Stimulated activated CD4-positive, alpha-beta T cell treated with anti-CD3 and anti-CD28 coated beads, Interleukin-4, amount 100 ng/mL, for 48 hours (primary cell): ENCODE measurements around the gene GRIK4.

Experiments
- DNase-seq, 2 donors: peaks; one replicate each; pipeline ENCODE4 v3.0.0-alpha.2; 2020; ENCODE audit warnings: low read depth in 2 of 2

Gene GRIK4

DNA sequence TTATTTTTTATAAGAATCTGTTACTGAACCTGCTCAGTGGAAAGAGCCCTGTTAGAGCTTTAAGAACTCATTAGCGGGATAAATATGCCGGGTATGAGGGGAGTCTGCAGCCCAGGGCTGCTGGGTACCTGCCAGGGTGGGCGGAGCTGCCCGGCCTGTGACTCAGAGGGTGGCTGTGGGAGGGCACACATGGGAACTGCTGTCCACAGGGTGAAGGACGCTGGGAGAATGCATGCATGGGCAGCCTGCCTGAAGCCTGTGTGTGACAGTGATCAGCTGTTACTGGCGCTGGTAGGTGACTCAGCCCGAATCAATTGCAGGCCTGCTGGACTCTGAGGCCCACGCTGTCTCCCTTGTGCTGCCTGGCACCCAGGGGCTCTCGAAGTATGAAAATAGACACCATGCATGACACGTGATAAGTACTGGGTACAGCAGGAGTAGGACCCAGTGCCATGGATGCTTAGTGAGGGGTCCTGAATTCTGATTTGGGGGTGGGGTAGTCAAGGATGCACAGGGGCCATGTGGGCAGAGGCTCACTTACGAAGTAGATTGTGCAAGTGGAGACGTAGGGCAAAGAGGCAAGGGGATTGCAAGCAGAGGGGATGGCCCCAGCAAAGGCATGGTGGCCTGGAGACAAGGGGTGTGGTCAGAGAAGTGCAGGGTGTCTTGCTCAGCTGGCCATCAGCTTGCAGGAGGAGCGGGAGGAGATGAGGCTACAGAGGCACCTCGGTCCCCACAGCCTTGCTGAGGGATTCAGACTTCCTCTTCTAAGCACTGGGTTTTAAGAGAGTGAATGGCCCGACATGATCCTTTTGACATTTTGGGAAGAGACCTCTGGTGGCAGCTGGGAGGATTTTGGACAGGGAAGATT lies 36.5 kb downstream of the GRIK4 start:
- no peak for DNase-seq

DNA sequence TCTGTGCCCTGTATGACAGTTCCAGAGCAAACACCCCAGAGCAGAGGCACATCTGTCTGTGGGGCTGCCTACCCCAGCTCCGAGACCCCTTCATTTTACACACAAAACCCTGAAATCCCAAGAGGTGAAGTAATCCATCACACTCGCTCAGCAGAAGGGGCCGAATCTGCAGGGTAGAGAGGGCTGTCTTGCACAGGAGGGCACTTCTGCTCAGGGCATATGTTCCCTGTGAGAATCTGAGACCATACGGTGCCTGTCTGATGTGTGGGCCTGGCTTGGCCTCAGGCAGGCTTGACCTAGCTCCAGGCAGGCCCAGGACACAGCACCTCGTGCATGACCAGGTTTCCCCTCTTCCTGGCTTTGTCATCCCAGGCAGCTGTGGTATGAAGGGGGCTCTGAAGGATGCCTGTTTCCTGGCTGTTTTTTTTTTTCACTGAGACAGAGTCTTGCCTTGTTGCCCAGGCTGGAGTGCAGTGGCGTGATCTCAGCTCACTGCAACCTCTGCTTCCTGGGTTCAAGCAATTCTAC lies 37.2 kb downstream of the GRIK4 start:
- DNase-seq = no peak

DNA sequence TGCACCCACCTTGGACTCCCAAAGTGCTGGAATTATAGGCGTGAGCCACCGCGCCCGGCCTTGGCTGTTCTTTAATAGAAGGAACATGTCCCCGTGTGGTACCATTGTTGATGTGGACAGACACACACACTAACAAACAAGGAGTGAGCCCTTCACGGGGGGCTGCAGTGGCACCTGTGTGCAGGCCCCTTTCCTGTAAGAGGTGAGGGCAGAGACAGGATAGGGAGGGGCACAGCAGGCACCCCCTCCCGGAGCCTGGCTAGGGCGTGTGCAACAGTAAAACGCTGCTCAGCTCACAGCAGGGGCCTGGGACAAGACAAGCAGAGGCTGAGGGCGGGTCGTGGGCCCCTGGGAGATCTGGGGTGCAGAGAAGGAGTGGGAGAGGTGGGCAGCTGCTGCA lies 37.8 kb downstream of the GRIK4 start:
- DNase-seq = no peak

DNA sequence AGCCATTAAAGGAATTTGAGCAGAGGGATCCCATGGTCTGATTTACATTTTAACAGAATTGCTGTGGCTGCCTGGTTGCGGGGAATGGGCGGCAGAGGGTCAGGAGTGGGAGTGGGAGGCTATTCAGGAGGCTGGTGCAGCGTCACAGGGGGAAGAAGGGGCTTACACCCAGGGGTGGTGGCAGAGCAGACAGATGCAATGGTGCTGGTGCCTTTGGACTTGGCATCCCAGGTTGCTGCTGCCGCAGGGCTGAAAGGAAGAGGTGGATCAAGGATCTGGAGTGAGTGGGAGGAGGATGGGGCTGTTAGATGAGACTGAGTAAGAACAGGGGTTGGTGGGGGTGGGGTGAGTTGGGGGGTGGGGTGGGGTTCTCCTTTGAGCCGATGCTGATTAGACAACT lies 38.5 kb downstream of the GRIK4 start:
- DNase-seq = no peak

DNA sequence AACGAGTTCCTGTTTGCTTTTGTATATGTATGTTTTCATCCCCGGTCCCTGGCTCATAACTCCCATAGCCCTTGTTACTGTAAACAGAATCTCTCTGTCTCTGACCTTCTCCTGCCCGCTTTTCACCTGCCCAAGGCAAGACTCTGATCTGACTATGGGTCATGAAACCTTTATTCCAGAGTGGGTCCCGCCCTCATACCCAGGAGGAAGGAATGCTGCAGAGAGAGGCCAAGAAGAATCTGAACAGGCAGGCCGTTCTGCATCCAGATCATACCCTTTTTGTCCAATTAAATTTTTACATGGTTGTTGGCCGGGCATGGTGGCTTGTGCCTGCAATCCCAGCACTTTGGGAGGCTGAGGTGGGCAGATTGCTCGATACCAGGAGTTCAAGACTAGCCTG lies 39.6 kb downstream of the GRIK4 start:
- DNase-seq = no peak

DNA sequence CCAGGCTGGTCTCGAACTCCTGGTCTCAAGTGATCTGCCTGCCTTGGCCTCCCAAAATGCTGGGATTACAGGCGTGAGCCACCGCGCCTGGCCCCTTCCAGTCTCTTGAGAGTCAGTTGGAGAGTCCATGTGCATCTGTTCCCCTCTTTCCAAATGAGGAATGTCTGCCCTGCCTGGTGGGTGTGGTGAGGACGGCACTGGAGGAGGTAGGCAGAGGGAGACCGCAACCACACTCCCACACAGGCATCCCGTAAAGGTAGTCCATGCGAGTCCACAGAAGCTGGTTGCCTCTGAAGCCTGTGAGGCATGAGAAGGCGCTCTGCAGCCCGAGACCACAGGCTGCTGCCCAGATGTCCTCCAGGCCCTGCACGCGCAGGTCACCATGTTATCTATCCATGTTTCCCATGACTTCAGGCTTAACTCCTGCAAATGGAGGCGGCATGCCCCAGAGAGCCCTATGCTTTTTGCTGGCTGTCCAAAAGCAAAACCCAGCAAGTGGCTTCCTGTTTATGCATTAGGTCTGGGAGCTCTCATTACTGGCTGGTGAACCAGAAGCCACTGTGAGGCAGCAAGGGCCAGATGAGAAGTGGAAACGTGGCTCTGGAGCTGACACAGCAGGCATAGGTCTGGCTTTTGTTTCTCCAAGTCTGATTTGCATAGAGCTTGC lies 43.4 kb downstream of the GRIK4 start:
- no peak for DNase-seq

DNA sequence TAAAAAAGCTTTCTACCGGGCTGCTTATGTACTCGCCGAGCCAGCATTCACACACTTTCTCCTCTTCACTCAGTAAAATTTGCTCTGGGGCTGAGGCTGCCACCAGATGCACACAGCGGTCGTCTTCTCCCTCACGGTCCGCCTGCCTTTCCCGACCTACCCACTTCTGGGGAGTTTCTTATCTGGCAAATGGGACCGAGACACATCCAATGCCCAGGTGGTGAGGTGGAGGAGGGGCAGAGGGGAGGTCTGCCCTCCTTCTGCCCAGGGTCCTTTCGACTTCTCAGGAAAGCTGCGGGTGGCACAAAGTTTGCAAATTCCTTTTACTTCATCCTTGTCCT lies 43.9 kb downstream of the GRIK4 start:
- DNase-seq = no peak

DNA sequence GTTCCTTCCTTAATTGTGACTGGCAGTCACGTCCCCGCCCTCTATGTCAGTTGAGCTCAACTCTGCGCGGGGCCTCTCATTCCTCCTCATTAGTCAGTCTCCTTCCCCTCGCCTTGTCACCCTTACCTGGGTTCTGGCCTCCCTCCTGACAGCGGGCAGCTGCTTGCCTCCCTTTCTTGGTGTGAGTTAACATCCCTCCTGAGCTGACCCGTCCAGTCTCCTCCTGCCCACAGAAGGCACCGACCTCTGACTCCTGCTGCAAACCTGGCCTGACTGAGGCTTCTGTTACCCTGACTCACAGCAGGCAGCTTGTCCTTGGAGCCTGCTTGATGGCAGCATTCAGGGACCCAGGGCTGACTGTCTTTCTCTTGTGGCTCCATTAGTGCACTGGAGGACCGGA lies 45.2 kb downstream of the GRIK4 start:
- DNase-seq = no peak

DNA sequence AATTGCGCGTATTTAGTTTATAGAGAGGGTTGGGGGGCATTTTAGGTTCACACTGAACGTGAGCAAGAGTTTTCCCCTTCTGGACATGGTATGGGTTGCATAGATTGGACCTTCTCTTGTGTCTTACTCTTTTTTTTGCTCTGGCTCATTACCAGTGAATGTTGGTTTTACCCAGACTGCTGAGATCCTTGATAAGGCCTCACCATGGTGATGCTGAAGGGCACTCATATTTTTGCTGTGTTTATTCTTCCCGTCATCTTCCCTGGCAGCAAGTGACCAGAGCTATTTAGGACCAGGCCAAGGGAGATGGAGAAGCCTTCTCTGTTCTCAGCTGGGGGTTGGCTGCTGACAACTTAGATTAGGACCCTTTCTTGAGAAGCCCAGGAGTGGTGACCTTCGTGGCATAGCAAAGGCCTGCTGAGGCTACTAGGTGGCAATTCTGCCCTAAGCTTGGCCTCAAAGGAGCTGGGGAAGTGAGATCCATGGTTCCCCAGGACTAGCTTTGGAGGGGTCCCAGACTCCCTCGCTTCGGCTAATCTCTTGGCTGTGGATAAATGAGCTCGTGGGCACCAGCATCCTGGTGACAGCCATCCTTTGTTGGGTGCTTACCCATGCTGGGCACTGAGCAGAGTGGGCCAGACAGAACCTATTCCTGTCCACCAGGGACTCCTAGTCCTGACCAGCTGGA lies 47.3 kb downstream of the GRIK4 start:
- DNase-seq = no peak

DNA sequence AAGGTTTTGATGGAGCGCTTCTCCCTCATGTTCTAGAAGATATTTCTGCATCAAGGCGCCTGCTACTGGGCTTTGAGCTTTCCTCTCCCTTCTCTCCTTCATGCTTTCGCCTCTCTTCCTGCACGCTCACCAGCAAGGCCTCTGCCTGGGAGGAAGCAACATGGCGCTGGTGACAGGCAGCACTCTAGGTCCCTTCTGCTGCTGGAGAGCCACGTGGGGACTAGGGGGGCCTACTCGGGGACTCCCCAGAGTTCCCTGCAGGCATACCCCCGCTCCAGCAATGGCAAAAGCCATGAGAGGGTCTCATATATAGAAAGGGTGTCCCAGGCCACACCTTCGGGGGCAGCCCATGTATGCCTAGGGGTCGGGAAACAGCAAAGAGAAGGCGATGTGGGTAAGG lies 49.7 kb downstream of the GRIK4 start:
- no peak for DNase-seq

DNA sequence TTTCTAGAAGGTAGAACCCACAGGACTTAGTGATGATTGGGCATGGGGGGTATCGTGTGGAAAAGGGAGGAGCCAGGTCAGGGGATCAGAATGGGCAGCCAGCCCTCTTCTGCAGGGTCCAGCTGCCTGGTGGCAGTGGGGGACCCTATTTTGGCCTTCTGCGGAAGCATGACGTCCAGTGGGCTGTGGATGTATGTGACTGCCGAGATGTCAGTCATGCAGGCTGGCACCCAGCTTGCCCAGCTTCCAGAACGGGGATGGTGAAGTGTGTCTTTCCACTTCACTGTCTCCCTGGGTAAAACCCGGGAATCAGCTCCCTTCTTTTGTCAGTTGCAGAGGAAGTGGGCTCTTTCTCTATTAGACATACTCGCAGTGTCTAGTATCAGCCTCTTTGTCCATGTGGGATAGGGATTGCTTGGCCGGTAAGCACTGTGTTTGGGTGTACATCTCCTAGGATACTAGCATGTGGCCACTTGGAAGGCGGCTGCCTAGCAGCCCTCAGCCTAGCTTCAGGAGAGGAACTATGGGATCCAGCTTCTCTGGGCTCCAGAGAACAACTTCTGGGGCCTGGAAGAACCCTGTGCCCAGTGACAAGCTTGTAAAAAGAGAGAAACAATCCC lies 51.4 kb downstream of the GRIK4 start:
- no peak for DNase-seq

DNA sequence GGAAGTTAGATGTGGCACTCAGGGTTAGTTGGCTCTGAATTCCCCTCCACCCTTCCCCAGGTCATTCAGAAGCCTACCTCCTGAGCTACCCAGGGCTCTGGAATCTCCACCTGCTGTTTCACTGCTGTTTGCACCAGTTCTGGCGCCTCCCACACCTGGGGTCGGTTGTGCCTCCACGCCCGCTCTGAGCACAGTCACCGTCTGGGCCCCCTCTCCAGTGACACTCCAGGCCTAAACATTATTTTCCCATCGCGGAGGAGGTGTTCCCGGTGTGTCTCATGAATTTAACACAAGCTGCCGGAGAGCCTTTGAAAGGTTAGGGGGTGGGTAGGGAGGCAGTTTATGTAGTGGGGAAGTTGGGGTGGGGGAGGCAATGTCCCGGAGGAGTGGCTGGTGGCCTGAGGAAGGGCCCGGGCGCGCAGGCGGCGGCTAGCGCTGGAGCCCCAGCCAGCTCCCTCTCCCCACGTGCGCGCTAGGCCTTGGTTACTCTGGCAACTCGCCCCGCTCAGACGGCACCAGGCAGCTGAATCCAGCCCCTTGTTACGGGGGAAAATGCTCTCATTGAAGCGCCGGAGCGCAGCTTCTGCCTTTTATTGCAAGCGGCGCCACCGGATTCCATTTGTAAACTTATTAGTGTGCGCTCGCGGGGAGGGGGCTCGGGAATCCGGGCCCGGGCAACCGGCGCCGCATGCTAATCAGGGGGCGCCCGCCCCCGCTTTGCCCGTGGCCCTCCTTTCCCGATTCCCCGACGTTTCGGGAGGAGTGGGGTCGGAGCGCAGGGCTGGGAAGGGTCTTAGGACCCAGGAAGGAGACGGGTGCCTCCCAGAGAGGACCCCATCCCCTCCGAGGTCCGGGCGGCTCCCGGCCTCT lies 52.4 kb downstream of the GRIK4 start:
- no peak for DNase-seq

DNA sequence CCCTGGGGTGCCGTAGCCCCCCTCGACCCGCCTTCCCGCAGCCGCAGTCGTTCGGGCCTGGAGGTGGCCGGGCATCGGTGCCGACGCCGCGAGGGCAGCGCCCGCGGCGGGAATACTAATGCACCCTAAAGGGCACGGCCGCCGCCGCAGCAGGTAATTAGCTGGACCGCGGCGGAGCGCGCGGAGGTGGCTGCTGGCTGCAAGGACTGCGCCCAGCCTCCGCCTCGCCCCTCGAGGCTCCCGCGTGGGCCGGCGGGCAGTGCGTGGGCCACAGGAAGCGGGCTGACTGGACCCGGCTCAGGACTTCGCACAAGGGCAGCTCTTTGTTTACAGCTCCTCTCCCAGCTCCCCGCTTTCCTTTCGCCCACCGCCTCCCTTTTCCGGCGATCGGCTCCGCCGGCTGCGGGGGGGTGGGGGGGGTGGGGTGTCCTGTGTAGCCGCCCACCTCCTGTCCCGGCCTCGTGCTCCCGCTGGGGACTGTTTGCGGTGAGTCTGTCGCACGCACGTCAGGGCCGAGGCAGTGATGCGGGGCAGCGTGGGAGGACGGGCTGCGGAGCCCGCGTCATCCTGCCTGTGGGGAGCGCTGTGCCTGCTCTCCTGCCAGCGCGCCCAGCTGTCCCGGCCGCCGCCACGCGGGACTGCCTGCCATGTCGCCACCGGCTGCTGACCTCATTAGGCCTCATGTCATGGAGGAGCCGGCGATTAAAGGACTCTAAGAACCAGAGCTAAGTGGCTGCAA lies 53.2 kb downstream of the GRIK4 start:
- peak; percentile 32 to 43 for DNase-seq

DNA sequence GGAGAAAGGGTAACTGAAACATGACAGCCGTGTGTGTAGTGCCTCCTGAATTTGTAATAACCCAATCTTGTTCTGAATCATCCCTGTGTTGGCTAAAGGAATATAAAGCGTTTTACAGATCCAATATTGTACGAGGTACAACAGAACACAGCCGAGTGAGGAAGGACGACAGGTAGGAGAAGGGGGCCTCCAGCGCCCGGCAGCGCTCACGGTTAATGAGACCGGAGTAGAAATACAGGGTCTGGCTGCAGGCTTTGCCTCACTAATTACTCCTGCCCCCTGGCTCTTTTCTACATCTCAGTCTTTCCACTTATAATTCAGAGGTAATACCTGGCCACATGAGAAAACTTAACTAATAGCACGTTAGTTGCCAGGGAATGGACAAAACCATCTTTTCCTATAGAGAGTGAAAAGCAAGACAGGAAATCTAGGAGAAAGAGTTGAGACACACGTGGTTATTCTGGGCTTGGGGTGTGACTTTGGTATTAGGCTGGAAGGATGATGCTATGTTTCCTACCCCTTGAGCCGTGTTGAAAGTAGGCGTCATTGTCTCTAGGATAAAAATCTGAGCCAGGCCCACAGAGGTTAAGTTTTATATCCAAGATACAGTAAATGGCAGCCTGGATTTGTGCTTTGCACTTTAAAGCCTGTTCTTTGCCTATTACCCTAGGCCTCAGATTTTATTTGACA lies 54.1 kb downstream of the GRIK4 start:
- DNase-seq = no peak

DNA sequence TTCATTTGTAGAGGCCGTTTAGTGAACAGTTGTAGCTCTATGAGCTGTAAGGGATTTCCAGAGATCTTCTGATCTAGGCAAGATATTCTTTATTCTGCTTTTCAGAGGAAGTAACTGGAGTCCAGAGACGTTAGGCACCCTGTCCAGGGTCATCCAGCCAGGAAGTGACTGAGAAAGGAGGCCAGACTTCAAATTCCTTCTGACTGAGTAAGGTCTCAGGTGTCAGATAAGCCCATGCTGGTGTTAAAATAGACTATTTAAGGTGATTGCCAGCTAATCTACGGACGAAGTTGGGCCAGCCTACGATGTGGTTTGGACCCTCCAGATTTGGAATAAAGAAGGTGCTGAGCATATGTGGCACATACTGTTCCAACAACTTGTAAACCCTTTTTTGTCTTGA lies 54.6 kb downstream of the GRIK4 start:
- DNase-seq = no peak

DNA sequence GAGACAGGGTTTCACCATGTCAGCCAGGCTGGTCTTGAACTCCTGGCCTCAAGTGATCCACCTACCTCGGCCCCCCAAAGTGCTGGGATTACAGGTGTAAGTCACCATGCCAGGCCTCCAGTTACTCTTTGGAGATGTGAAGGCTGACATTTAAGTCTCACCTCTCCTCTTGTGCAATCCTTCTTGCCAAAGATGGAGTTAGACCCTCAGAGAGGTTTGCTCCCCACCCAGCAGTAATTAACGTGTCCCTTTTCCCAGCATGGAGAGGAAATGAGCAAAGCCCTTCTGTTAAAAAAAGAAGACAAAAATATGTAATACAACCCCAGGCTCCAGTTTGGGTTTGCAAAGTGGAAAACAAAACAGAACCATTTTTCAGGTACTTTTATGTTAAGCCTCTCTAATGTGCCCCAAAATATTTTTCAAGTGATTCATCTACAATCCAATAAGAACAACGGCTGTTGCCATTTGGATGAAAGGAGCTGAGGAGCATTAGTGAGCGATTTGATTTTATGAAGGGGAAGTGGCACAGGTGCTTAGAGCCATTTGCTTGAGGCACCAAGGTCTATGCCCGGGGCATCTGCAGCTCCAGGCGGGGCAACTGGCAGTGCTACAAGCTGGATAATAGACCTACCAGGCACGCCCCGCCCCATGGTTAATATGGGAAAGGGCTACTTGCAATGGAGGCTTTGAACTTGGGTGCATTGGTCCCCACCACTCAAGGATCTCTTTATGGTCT lies 57.2 kb downstream of the GRIK4 start:
- DNase-seq = no peak

DNA sequence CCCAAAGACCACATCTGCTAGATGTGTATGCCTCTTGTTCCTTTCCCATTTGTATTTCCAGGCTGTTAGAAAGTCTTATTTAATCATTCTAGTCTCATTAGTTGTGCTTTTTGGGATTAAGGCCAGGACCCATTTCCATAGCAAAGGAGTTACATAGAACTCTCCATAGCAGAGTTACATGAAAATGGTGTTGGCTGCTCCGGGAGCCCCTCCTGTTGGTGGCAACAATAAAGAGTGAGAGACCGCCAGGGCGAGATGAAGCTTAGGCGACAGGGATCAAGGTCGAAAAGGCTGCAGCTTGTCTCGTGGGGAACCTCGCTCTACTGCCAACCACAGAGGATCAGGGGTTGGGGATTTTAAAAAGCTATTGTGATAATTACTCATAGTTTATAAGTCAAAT lies 58.3 kb downstream of the GRIK4 start:
- DNase-seq = no peak

DNA sequence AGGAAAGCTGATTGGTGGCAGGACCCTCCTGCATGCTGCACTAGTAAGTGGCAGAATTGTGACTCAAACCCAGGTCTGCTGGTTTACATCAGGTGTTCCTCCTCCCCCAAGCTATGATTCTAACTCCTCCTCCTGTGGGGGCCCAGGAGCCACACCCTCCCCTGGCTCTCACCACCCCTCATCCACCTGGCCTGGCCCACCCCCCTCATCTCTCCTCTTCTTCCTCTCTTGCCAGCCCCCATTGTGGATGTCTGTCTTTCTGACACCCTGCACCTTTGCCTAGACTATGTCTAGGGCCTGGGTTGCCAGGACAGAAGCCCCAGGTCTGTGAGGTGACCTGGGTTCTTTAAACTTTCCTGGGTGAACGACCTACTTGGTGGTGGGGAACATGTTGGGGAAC lies 59.9 kb downstream of the GRIK4 start:
- no peak for DNase-seq

DNA sequence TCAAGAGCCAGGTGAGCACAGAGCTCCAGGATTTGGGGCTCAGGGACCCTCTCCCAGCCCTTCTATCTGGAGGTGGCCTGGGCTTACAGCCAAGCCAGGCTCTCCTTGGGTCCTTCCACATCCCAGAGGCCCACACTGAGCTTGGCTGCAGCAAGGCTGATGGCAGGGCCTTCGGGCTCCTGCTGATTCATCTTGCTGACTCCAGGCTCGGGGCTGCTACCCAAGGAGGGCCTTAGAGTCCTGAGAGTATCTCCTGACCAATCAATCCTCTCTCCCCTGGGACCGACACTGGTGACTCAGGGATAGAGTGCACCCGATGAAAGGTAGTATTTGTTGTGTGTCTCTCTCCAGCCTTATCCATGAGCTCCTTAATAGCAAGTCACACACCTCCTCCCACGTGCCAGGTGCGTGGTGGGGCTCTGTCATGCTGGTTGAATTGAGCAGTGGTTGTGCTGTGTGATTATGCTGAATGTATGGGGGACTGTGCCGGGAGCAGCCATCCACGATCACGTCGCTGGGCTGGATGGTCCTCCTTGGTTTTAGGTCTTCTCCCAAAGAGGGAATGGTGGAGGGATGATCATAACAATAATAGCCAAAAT lies 62.3 kb downstream of the GRIK4 start:
- no peak for DNase-seq
